Parathyroid adenoma (tissue), 2 donors: ENCODE results near the gene EPHX1.
"Not testable (repeated sequence)": the region's sequence is repeated elsewhere in the genome, so short reads cannot be mapped to it uniquely, and the experiment has no call there.

Experiments
- H2AFZ ChIP-seq: fragments of 300-600 bp; sonication (generic); one replicate; pipeline ENCODE4 v1.7.0; 2017; ENCODE audit warnings: antibody characterized with exemption, mild to moderate bottlenecking
- H3K27ac ChIP-seq: fragments of 300-600 bp; sonication (generic); one replicate; pipeline ENCODE4 v1.7.0; 2017
- H3K27me3 ChIP-seq: fragments of 300-600 bp; sonication (generic); one replicate; pipeline ENCODE4 v1.7.0; 2017; ENCODE audit warnings: low read length; ENCODE audit not compliant: control insufficient read depth, insufficient read depth
- H3K36me3 ChIP-seq: fragments of 300-600 bp; sonication (generic); one replicate; pipeline ENCODE4 v1.7.0; 2017; ENCODE audit warnings: low read length; ENCODE audit not compliant: control insufficient read depth, insufficient read depth
- H3K4me1 ChIP-seq: fragments of 300-600 bp; sonication (generic); one replicate; pipeline ENCODE4 v1.7.0; 2017; ENCODE audit warnings: control low read depth
- H3K4me2 ChIP-seq: fragments of 300-600 bp; sonication (generic); one replicate; pipeline ENCODE4 v1.7.0; 2017; ENCODE audit warnings: low read length
- H3K4me3 ChIP-seq: fragments of 300-600 bp; sonication (generic); one replicate; pipeline ENCODE4 v1.7.0; 2017; ENCODE audit warnings: low read depth, low read length
- H3K79me2 ChIP-seq: fragments of 300-600 bp; sonication (generic); one replicate; pipeline ENCODE4 v1.7.0; 2017; ENCODE audit warnings: control low read depth
- H3K9ac ChIP-seq: fragments of 300-600 bp; sonication (generic); one replicate; pipeline ENCODE4 v1.7.0; 2017; ENCODE audit warnings: mild to moderate bottlenecking
- H3K9me3 ChIP-seq: fragments of 300-600 bp; sonication (generic); one replicate; pipeline ENCODE4 v1.7.0; 2017; ENCODE audit warnings: low read length; ENCODE audit not compliant: control insufficient read depth
- TF ChIP-seq, protein P1 (sequence below): fragments of 300-600 bp; sonication (generic); IDR thresholded peaks from one replicate; pipeline ENCODE4 v1.7.0; 2017; ENCODE audit warnings: antibody characterized with exemption, mild to moderate bottlenecking
- donor health status: primary hyperparathyroidism.

EPHX1 gene

DNA sequence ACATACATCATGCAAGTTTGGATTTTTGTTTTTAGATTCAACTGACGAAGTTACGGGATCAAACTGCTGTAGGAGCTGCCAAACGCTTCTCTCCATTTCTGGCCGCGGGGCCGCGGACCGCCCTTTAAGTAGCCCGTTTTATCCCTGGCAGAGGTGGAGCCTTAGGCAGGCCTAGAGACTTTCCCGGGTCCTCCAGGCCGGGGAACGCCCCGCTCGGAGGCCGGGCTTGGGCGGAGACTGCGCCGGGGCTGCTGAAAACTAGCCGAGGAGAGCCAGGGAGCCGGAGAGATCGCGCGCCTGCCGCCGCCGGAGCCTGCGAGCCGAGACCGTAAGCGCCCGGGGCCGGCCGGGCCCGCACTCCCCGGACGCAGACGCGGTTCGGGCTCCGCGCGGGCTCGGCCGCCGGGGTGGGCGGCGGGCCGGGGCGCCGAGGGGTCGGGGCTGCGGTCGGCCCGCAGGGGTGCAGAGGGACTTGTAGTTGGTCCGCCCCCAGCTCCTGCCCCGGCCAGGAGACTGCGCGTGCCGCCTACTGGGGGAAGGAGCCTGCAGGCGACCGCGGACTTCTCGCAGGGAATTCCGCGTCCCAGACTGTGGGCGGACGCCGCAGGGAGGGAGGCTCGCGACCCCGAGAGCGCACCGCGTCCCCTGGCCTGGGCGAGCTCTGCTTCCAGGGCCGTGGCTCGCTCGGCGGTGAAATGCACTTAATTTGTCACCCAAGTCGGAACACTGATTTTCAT is at the start of gene EPHX1:
TSS of gene EPHX1 (plus strand) at position 283 of the 737 bp plus-strand sequence. CDS start 18,606 bp downstream, outside the sequence.
- peaks cover 2% of the 10 kb centered on the region for H3K79me2 ChIP-seq
- peak within 1 kb of the TSS; percentile 60 for H3K4me3 ChIP-seq
- no peaks in the 10 kb centered on the region for H3K4me1 ChIP-seq
- TF ChIP-seq, protein P1, sequence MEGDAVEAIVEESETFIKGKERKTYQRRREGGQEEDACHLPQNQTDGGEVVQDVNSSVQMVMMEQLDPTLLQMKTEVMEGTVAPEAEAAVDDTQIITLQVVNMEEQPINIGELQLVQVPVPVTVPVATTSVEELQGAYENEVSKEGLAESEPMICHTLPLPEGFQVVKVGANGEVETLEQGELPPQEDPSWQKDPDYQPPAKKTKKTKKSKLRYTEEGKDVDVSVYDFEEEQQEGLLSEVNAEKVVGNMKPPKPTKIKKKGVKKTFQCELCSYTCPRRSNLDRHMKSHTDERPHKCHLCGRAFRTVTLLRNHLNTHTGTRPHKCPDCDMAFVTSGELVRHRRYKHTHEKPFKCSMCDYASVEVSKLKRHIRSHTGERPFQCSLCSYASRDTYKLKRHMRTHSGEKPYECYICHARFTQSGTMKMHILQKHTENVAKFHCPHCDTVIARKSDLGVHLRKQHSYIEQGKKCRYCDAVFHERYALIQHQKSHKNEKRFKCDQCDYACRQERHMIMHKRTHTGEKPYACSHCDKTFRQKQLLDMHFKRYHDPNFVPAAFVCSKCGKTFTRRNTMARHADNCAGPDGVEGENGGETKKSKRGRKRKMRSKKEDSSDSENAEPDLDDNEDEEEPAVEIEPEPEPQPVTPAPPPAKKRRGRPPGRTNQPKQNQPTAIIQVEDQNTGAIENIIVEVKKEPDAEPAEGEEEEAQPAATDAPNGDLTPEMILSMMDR = no peak
- peak within 1 kb of the TSS; percentile 61 for H3K27ac ChIP-seq
- H3K9me3 ChIP-seq = no peaks in the 10 kb centered on the region
- H3K4me2 ChIP-seq = peak within 1 kb of the TSS; percentile 88
- no peaks in the 10 kb centered on the region for H3K27me3 ChIP-seq
- H3K9ac ChIP-seq = peak within 1 kb of the TSS; percentile 53
- H2AFZ ChIP-seq = peak within 1 kb of the TSS; percentile 66
- no peaks in the 10 kb centered on the region for H3K36me3 ChIP-seq

DNA sequence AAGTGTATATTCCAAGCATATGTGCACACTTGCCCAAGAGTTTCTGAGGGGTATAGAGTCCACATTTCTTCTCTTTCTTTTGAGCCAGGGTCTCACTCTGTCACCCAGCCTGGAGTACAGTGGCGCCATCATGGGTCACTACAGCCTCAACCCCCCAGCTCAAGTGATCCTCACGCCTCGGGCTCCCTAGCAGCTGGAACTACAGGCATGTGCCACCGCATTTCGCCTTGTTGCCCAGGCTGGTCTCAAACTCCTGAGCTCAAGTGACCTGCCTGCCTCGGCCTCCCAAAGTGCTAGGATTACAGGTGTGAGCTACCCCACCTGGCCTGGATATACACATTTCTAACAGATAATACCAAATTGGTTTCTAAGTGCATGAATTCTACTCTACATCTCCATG is 49.4 kb upstream of the EPHX1 start:
- Histone ChIP-seq H3K4me3 (no peak overlapping the region), H2AFZ (no peak overlapping the region), H3K4me2 (no peak overlapping the region), H3K27me3 (no peaks in the 10 kb centered on the region), H3K4me1 (peaks cover 7% of the 10 kb centered on the region), H3K27ac (no peak overlapping the region), H3K79me2 (no peaks in the 10 kb centered on the region), H3K9ac (no peak overlapping the region), H3K36me3 (no peaks in the 10 kb centered on the region), H3K9me3 (no peaks in the 10 kb centered on the region)
- TF ChIP-seq, protein P1 = no peak

DNA sequence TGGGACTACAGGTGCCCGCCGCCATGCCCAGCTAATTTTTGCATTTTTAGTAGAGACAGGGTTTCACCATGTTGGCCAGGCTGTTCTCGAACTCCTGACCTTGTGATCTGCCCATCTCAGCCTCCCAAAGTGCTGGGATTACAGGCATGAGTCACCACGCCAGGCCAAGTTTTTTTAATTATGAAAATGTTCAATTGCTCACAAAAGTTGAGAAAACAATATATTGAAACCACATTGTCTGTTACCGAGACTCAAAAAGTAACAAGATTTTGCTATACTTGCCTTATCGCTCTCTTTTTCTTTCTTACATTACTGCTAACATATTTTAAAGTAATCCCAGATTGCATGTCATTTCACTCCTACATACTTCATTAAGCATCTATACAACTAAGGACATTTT is 48.5 kb upstream of the EPHX1 start:
- H3K4me1 ChIP-seq = not testable (repeated sequence)

DNA sequence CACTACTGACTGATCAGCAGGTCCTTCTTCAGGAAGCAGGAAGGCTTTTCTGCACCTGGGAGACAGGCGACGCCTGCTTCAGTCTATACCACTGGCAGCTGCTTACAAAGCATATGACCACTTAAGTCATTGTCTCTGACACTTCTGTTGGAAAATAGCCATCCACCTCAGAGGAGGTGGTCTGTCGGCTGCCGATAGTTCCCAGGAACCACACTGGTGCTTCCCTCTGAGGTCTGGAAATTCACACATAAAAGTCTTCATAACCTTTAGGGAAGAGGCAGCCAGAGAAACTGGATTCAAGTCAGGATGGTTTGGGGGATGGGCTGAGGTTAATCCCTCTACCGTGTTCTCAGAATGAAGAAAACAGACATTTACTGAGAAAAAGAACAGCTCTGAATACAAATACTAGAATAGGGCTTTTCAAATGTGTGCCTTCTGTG is 47.9 kb upstream of the EPHX1 start:
- Histone ChIP-seq H3K9me3 (no peaks in the 10 kb centered on the region), H3K36me3 (no peaks in the 10 kb centered on the region), H3K4me2 (no peak overlapping the region), H3K79me2 (no peaks in the 10 kb centered on the region), H3K27me3 (no peaks in the 10 kb centered on the region), H3K9ac (no peak overlapping the region), H3K4me3 (no peak overlapping the region), H3K27ac (no peak overlapping the region), H3K4me1 (peaks cover 3% of the 10 kb centered on the region), H2AFZ (no peak overlapping the region)
- TF ChIP-seq, protein P1 = no peak

More for the DNA sequence above, 48.5 kb upstream of the EPHX1 start:
- not testable (repeated sequence) for H3K4me2 ChIP-seq, H3K36me3 ChIP-seq, H3K9me3 ChIP-seq, H3K9ac ChIP-seq, H2AFZ ChIP-seq, H3K27ac ChIP-seq, H3K27me3 ChIP-seq, H3K79me2 ChIP-seq, H3K4me3 ChIP-seq

DNA sequence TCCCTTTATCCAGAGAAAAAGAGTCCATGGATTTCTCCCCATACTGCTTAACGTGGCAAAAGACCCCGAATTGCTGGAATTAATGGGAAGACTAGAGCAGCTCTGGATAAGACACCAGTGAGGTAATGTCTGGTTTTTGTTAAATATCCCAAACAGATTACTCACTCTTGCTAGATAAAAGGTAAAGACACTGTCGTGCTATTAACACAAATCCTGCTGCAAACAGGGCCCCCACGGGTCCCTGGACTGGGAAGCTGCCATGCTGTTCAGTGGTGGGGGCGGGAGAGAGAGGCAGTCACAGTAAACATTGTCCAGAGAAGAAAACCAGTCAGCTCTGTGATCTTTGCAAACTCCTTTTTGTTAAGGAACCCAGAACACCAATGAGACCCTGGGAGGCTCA is 47.5 kb upstream of the EPHX1 start:
- H3K36me3 ChIP-seq = no peaks in the 10 kb centered on the region
- H2AFZ ChIP-seq = no peak overlapping the region
- no peak overlapping the region for H3K4me2 ChIP-seq
- H3K9ac ChIP-seq = no peak overlapping the region
- TF ChIP-seq, protein P1 = no peak
- no peak overlapping the region for H3K4me3 ChIP-seq
- H3K27ac ChIP-seq = no peak overlapping the region
- peaks cover 6% of the 10 kb centered on the region for H3K4me1 ChIP-seq
- no peaks in the 10 kb centered on the region for H3K79me2 ChIP-seq
- H3K27me3 ChIP-seq = no peaks in the 10 kb centered on the region
- H3K9me3 ChIP-seq = no peaks in the 10 kb centered on the region
